Activated CD4-positive, alpha-beta T cell treated with anti-CD3 and anti-CD28 coated beads, Interleukin-2, amount 50 U/mL, for 48 hours (primary cell): ENCODE results near the gene ZNF394.
"Not testable (repeated sequence)": the region's sequence is repeated elsewhere in the genome, so short reads cannot be mapped to it uniquely, and the experiment has no call there.

Source experiments
- DNase-seq, 2 experiments: peaks; one replicate each; pipeline ENCODE4 v3.0.0-alpha.2; 2020

ZNF394 gene

GRCh38 chr7:99499721-99500636 is at the start of gene ZNF394:
Gene ZNF394 (minus strand): TSS chr7:99500281. CDS start chr7:99500093, 188 bp downstream.
- peak; percentile 89 to 92 for DNase-seq

GRCh38 chr7:99549545-99549944 is 49.5 kb upstream of the ZNF394 start:
- not testable (repeated sequence) for DNase-seq

- not testable (repeated sequence) for DNase-seq
Observed at GRCh38 chr7:99545308-99545707, 45.2 kb upstream of the ZNF394 start.

- DNase-seq: no peak
Observed at GRCh38 chr7:99543916-99544315, 43.8 kb upstream of the ZNF394 start.

- no peak for DNase-seq
Observed at GRCh38 chr7:99543081-99543671, 43.1 kb upstream of the ZNF394 start.

GRCh38 chr7:99541212-99541611 is 41.1 kb upstream of the ZNF394 start:
- no peak for DNase-seq

GRCh38 chr7:99540542-99540941 is 40.5 kb upstream of the ZNF394 start:
- DNase-seq: no peak

- DNase-seq: no peak
Observed at GRCh38 chr7:99539213-99539811, 39.2 kb upstream of the ZNF394 start.

GRCh38 chr7:99535667-99536066 is 35.6 kb upstream of the ZNF394 start:
- no peak for DNase-seq

GRCh38 chr7:99531354-99531765 is 31.3 kb upstream of the ZNF394 start:
- DNase-seq: no peak

- DNase-seq: peak in 1 of 2 experiments; percentile 29
Observed at GRCh38 chr7:99525713-99526440, 25.8 kb upstream of the ZNF394 start.

- no peak for DNase-seq
Observed at GRCh38 chr7:99521399-99521798, 21.3 kb upstream of the ZNF394 start.

GRCh38 chr7:99514050-99514449 is 14.0 kb upstream of the ZNF394 start:
- no peak for DNase-seq

GRCh38 chr7:99505324-99505662 is 5.2 kb upstream of the ZNF394 start:
- DNase-seq: no peak

GRCh38 chr7:99504603-99505323 is 4.7 kb upstream of the ZNF394 start, which contains the start of gene ZKSCAN5:
Gene ZKSCAN5 (plus strand): TSS chr7:99504662. CDS start chr7:99506045, 1,383 bp downstream.
- peak; percentile 98 for DNase-seq

- no peak for DNase-seq
Observed at GRCh38 chr7:99504281-99504602, 4.2 kb upstream of the ZNF394 start.

- not testable (repeated sequence) for DNase-seq
Observed at GRCh38 chr7:99501236-99501635, 1.2 kb upstream of the ZNF394 start.

- no peak for DNase-seq
Observed at GRCh38 chr7:99500637-99501009, 542 bp upstream of the ZNF394 start.

- DNase-seq: no peak
Observed at GRCh38 chr7:99499371-99499720, 735 bp downstream of the ZNF394 start.

GRCh38 chr7:99498546-99498944 is 1.5 kb downstream of the ZNF394 start:
- DNase-seq: no peak

- DNase-seq: no peak
Observed at GRCh38 chr7:99497766-99498545, 2.1 kb downstream of the ZNF394 start.

- no peak for DNase-seq
Observed at GRCh38 chr7:99493823-99494222, 6.3 kb downstream of the ZNF394 start.
